ENCODE measurements around the gene TTC17.

DNA sequence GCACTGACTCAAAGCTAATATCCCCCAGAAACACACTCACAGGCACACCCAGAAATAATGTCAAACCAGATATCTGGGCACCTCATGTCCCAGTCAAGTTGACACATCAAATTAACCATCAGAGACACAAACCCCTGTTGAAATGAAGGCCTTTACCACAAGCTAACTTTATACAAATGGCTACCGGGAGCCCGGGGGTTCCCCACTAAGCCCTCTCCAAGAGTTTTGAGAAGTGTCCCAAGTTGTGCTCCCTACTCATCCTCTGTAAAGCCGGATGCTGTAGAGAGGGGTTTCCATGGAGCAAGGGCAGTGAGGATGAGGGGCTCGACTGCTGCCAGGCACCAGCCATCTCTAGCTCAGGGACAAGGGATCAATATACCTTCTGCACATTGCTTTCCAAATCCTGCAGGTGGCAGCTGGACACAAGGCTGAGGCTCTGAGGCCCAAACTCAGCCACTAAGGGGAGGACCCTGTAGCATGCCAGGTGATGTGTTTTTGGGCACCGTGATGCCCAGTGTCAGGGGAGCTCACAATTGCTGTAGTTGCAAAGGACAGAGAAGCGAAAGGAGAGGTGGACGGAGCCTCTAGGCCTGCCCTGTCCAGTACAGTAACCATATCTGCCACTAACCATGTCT, 145.7 kb downstream of the TTC17 start:
- TF ChIP-seq CTCF (IDR thresholded peaks at IDR 0.05) (peak in 2 of 4 experiments; percentile 9 to 40), POLR2A (IDR thresholded peaks at IDR 0.05) (no peak), EP300 (IDR thresholded peaks at IDR 0.05) (no peak)
